Amniotic stem cell (primary cell): Measurements from ENCODE around the gene TNXB.
"Not testable (repeated sequence)": the region's sequence is repeated elsewhere in the genome, so short reads cannot be mapped to it uniquely, and the experiment has no call there.

Experiments used
- DNase-seq: peaks from one replicate; lab custom pipeline; 2025; lab: John Stamatoyannopoulos, UW

TNXB gene

GRCh38 chr6:32058511-32058963 lies 50.6 kb downstream of the TNXB start:
- DNase-seq, result no peak

- DNase-seq, result no peak
Observed at GRCh38 chr6:32057966-32058365, 51.2 kb downstream of the TNXB start.

- no peak for DNase-seq
Observed at GRCh38 chr6:32056254-32056653, 52.9 kb downstream of the TNXB start.

GRCh38 chr6:32055756-32056155 lies 53.4 kb downstream of the TNXB start:
- not testable (repeated sequence) for DNase-seq

GRCh38 chr6:32053314-32053713 lies 55.8 kb downstream of the TNXB start:
- not testable (repeated sequence) for DNase-seq

GRCh38 chr6:32052626-32053025 lies 56.5 kb downstream of the TNXB start:
- DNase-seq, result not testable (repeated sequence)

- DNase-seq, result no peak
Observed at GRCh38 chr6:32050562-32050961, 58.6 kb downstream of the TNXB start.

GRCh38 chr6:32049736-32050135 lies 59.4 kb downstream of the TNXB start:
- not testable (repeated sequence) for DNase-seq

GRCh38 chr6:32049149-32049548 lies 60.0 kb downstream of the TNXB start:
- DNase-seq, result not testable (repeated sequence)

GRCh38 chr6:32047855-32048766 lies 61.0 kb downstream of the TNXB start:
- no peak for DNase-seq

- DNase-seq, result no peak
Observed at GRCh38 chr6:32047539-32047854, 61.6 kb downstream of the TNXB start.

- no peak for DNase-seq
Observed at GRCh38 chr6:32047084-32047478, 62.1 kb downstream of the TNXB start.

- no peak for DNase-seq
Observed at GRCh38 chr6:32046450-32047083, 62.6 kb downstream of the TNXB start.

GRCh38 chr6:32045811-32046449 lies 63.2 kb downstream of the TNXB start:
- no peak for DNase-seq

- DNase-seq, result not testable (repeated sequence)
Observed at GRCh38 chr6:32044916-32045315, 64.2 kb downstream of the TNXB start.

- not testable (repeated sequence) for DNase-seq
Observed at GRCh38 chr6:32043589-32044380, 65.4 kb downstream of the TNXB start.

GRCh38 chr6:32042276-32042675 lies 66.9 kb downstream of the TNXB start:
- DNase-seq, result not testable (repeated sequence)

- DNase-seq, result not testable (repeated sequence)
Observed at GRCh38 chr6:32041385-32041784, 67.8 kb downstream of the TNXB start.

- not testable (repeated sequence) for DNase-seq
Observed at GRCh38 chr6:32041050-32041321, 68.2 kb downstream of the TNXB start.

GRCh38 chr6:32040299-32041049 lies 68.7 kb downstream of the TNXB start:
- DNase-seq, result not testable (repeated sequence)
